ENCODE measurements around the gene WDR27.

The WDR27 gene

DNA sequence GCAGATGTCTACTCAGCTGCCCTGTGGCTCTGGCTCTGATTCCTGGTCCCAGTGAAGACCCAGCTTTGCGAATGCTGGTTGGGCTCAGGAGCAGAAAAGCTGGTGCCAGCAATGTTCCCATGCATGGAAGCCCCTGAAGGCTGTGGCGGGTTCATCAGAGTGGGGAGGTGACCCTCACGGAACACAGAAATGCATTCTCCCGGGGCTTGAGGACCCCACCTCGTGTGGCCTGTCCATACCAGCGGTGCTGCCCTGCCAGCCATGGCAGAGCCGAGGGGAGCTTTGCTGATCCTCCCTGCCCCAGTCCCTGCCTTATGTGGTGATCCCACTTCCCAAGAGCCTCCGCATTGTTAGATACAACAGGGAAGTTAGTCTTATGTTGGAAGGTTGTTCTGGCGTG lies 290.5 kb downstream of the WDR27 start:
- Histone ChIP-seq H3K4me3 (ENCODE audit: low read depth, low read length) (no peak overlapping the region), H3K4me1 (no peaks in the 10 kb centered on the region), H3K27me3 (no peaks in the 10 kb centered on the region), H3K36me3 (no peaks in the 10 kb centered on the region), H3K9me3 (no peaks in the 10 kb centered on the region; the same call in 1 of the 2 replicates)
- DNase-seq: no peak
- TF ChIP-seq, protein P1, sequence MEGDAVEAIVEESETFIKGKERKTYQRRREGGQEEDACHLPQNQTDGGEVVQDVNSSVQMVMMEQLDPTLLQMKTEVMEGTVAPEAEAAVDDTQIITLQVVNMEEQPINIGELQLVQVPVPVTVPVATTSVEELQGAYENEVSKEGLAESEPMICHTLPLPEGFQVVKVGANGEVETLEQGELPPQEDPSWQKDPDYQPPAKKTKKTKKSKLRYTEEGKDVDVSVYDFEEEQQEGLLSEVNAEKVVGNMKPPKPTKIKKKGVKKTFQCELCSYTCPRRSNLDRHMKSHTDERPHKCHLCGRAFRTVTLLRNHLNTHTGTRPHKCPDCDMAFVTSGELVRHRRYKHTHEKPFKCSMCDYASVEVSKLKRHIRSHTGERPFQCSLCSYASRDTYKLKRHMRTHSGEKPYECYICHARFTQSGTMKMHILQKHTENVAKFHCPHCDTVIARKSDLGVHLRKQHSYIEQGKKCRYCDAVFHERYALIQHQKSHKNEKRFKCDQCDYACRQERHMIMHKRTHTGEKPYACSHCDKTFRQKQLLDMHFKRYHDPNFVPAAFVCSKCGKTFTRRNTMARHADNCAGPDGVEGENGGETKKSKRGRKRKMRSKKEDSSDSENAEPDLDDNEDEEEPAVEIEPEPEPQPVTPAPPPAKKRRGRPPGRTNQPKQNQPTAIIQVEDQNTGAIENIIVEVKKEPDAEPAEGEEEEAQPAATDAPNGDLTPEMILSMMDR (IDR thresholded peaks at IDR 0.05; ENCODE audit: low read depth, low read length): no peak

DNA sequence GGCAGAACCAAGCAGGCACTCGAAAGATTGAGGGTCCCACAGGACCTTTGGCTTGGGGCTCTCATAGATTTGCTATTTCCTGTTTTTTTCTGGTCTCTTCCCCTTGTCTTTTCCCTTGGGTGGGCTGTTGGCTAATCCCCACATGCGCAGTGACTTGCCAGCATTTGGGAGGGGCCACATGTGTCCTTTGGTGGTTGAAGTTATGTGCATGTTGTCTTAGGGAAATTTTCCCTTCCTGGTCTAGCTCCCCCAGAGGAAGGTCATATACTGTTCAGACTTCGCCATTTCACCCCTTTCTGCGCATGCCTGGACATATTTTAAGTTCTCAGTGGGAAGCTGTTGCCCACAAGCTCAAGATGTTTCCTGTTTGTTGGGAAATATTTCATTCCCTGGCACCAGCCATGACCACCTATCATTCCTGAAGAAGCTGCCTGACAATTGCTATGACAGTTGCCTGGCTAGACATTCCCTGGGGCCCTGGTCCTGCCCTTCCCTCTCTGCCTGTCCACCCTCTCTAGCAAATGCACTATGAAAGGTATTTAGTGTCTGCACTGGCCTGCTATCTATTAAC lies 292.0 kb downstream of the WDR27 start:
- no peaks in the 10 kb centered on the region for H3K4me1 ChIP-seq
- no peaks in the 10 kb centered on the region for H3K36me3 ChIP-seq
- TF ChIP-seq, protein P1 (IDR thresholded peaks at IDR 0.05; ENCODE audit: low read depth, low read length): no peak
- no peak for DNase-seq
- no peaks in the 10 kb centered on the region; the same call in 1 of the 2 replicates for H3K9me3 ChIP-seq
- no peaks in the 10 kb centered on the region for H3K27me3 ChIP-seq
- no peak overlapping the region for H3K4me3 ChIP-seq (ENCODE audit: low read depth, low read length)

DNA sequence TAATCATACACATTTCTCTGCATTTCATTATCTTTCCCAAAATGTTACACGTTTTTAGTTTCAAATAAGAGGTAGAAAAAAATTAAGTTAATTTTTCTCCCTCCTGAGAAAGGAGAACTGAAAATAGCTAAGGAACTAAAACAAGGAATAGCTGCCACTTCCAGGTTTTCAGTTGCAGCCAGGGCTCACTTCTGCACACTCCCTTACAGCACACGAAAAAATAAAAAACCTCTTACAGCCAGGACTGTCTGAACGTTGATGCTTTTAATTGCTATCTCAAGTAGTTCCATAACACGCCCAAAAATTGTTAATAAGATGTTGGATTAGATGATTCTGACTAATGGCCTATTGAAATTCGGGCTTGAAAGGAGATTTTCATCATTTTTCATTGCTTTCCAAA lies 294.5 kb downstream of the WDR27 start:
- no peak for DNase-seq
- H3K4me1 ChIP-seq: no peaks in the 10 kb centered on the region
- H3K27me3 ChIP-seq: no peaks in the 10 kb centered on the region
- no peaks in the 10 kb centered on the region; the same call in 1 of the 2 replicates for H3K9me3 ChIP-seq
- no peaks in the 10 kb centered on the region for H3K36me3 ChIP-seq
- TF ChIP-seq, protein P1 (IDR thresholded peaks at IDR 0.05; ENCODE audit: low read depth, low read length): no peak
- no peak overlapping the region for H3K4me3 ChIP-seq (ENCODE audit: low read depth, low read length)

Measured in BE2C (cell line).